A172 (cell line): ENCODE data around the gene TLN1. TPM values are rescaled to one million over a fixed set of nuclear protein-coding genes. Genes with fewer than 3 reads are reported as not detected.

Source experiments
- total RNA-seq: library from RNA; depleted of rRNA; stranded (reverse); fragments of >200 nt; shearing (Covaris generic); gene quantifications from 2 replicates; pipeline ENCODE4 v1.2.3, GENCODE V29; 2014; rRNA removed

Gene TLN1
- total RNA-seq, 1 experiment from 2014 or later, result 155 TPM

Other genes with a start within 250 kb of the TLN1 start
- 18.6 and 19.9 TPM in 2 replicates for gene RUSC2, start 242.1 kb downstream of the TLN1 start, total RNA-seq
- gene TESK1, start 126.9 kb downstream of the TLN1 start, total RNA-seq, result 11.3 and 15.1 TPM in 2 replicates
- gene CD72, start 113.8 kb downstream of the TLN1 start, total RNA-seq, result 0.12 and 0.48 TPM in 2 replicates
- not detected in 2 replicates for gene SIT1, start 81.3 kb downstream of the TLN1 start, total RNA-seq
- gene RMRP, start 74.2 kb downstream of the TLN1 start, total RNA-seq, result 1,768 and 6,657 TPM in 2 replicates
- gene CCDC107, start 73.9 kb downstream of the TLN1 start, total RNA-seq, result 5.7 and 12.6 TPM in 2 replicates
- gene ARHGEF39, start 67.0 kb downstream of the TLN1 start, total RNA-seq, result 2.5 and 3.6 TPM in 2 replicates
- gene CA9, start 58.3 kb downstream of the TLN1 start, total RNA-seq, result not detected in 2 replicates
- 423 and 447 TPM in 2 replicates for gene TPM2, start 42.3 kb downstream of the TLN1 start, total RNA-seq
- gene CREB3, start 471 bp upstream of the TLN1 start, total RNA-seq, result 76.5 and 103 TPM in 2 replicates
- 12.2 and 15.0 TPM in 2 replicates for gene GBA2, start 17.0 kb upstream of the TLN1 start, total RNA-seq
- gene RGP1, start 17.1 kb upstream of the TLN1 start, total RNA-seq, result 10.4 and 16.1 TPM in 2 replicates
- not detected in 2 replicates for gene MSMP, start 22.1 kb upstream of the TLN1 start, total RNA-seq
- 1.9 and 2.1 TPM in 2 replicates for gene NPR2, start 59.4 kb upstream of the TLN1 start, total RNA-seq
- gene SPAG8, start 80.1 kb upstream of the TLN1 start, total RNA-seq, result 0.21 and 0.29 TPM in 2 replicates
- gene HINT2, start 82.8 kb upstream of the TLN1 start, total RNA-seq, result 36.3 and 49.2 TPM in 2 replicates
- gene FAM221B, start 96.5 kb upstream of the TLN1 start, total RNA-seq, result not detected in 2 replicates
- gene TMEM8B, start 97.0 kb upstream of the TLN1 start, total RNA-seq, result 1.6 and 2.7 TPM in 2 replicates
- not detected in 2 replicates for gene OR13J1, start 138.2 kb upstream of the TLN1 start, total RNA-seq
- 1.0 TPM in 1 of 2 replicates, not detected in the other for gene HRCT1, start 174.0 kb upstream of the TLN1 start, total RNA-seq
- gene SPAAR, start 177.3 kb upstream of the TLN1 start, total RNA-seq, result 0.31 TPM in 1 of 2 replicates, not detected in the other
- not detected in 2 replicates for gene OR2S2, start 226.0 kb upstream of the TLN1 start, total RNA-seq